HFFc6 (cell line): Measurements from ENCODE around the gene CPEB4. TPM values are rescaled to one million over a fixed set of nuclear protein-coding genes. Genes with fewer than 3 reads are reported as not detected.

Experiments used
- DNase-seq: peaks from one replicate; pipeline ENCODE4 v3.0.0-alpha.2; 2018
- H3K27ac Mint-ChIP-seq: 2 replicates; pipeline ENCODE4 v1.8.0; 2020; ENCODE audit warnings: mild to moderate bottlenecking, mixed read lengths
- H3K27me3 Mint-ChIP-seq: 2 replicates; pipeline ENCODE4 v1.8.0; 2021; ENCODE audit warnings: mild to moderate bottlenecking, moderate library complexity, mixed read lengths; ENCODE audit not compliant: insufficient read depth
- H3K36me3 Mint-ChIP-seq: 2 replicates; pipeline ENCODE4 v1.8.0; 2021; ENCODE audit warnings: low read depth, mixed read lengths
- H3K4me1 Mint-ChIP-seq: 2 replicates; pipeline ENCODE4 v1.8.0; 2020; ENCODE audit warnings: low read depth, mixed read lengths
- H3K4me3 Mint-ChIP-seq: 2 replicates; pipeline ENCODE4 v1.8.0; 2020; ENCODE audit warnings: mild to moderate bottlenecking, moderate library complexity, mixed read lengths
- H3K9me3 Mint-ChIP-seq: 2 replicates; pipeline ENCODE4 v1.8.0; 2020; ENCODE audit warnings: mild to moderate bottlenecking, mixed read lengths
- CTCF ChIP-seq: fragments of 200-600 bp; sonication (generic); IDR thresholded peaks from 2 replicates; pipeline ENCODE4 v1.5.0; 2021; ENCODE audit warnings: antibody characterized with exemption, mild to moderate bottlenecking
- total RNA-seq, 6 experiments: library from RNA; stranded (reverse); fragmentation: NEBNext Ultra II Directional; extraction: Animal tissue kit (Norgen Biotek cat#: 25700); gene quantifications; 2 replicates in 1 of 6; 3 replicates in 5 of 6; pipeline ENCODE4 v1.2.3, GENCODE V29; 2021

CPEB4 gene
- total RNA-seq, 6 experiments from 2014 or later: 19.5 to 25.9 (median 22.3) TPM

DNA sequence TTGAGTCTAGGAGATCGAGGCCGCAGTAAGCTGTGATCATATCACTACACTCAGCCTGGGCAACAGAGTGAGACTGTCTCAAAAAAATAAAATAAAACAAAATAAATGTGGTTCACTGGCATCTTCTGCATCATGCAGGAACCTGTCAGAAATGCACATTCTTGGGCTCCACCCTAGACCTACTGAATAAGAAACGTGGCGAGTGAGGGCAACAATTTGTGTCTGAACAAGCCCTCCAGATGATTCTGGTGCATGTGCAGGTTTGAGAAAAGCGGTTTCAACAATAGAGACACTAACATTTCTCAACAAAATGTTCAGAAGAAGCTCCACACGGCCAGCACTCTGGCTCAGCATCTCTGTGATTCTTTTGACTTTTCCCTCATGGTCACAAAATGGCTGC is 42.8 kb upstream of the CPEB4 start:
- Mint-ChIP-seq H3K4me3 (no peak overlapping the region), H3K27me3 (peaks cover 10% of the 10 kb centered on the region), H3K27ac (no peak overlapping the region), H3K36me3 (peaks cover 9% of the 10 kb centered on the region; the same call in 1 of the 2 replicates), H3K4me1 (no peaks in the 10 kb centered on the region), H3K9me3 (peaks cover 19% of the 10 kb centered on the region)
- DNase-seq: no peak
- TF ChIP-seq CTCF: no peak

- TF ChIP-seq CTCF: no peak
- Mint-ChIP-seq H3K27ac (no peak overlapping the region), H3K9me3 (peaks cover 19% of the 10 kb centered on the region), H3K4me3 (no peak overlapping the region), H3K27me3 (peaks cover 15% of the 10 kb centered on the region), H3K4me1 (no peaks in the 10 kb centered on the region), H3K36me3 (peaks cover 9% of the 10 kb centered on the region; the same call in 1 of the 2 replicates)
- DNase-seq: no peak
These were observed 41.1 kb upstream of the CPEB4 start for GRCh38 chr5:173846929-173847501.

- Mint-ChIP-seq H3K9me3 (peaks cover 19% of the 10 kb centered on the region), H3K36me3 (peaks cover 9% of the 10 kb centered on the region), H3K4me3 (no peak overlapping the region), H3K27me3 (peaks cover 14% of the 10 kb centered on the region), H3K27ac (no peak overlapping the region), H3K4me1 (peaks cover 5% of the 10 kb centered on the region)
- DNase-seq: no peak
- TF ChIP-seq CTCF: no peak
These were observed 39.1 kb upstream of the CPEB4 start for GRCh38 chr5:173848986-173849596.

- peaks cover 11% of the 10 kb centered on the region for H3K4me1 Mint-ChIP-seq
- no peak overlapping the region for H3K27ac Mint-ChIP-seq
- peaks cover 15% of the 10 kb centered on the region for H3K27me3 Mint-ChIP-seq
- TF ChIP-seq CTCF: no peak
- peaks cover 19% of the 10 kb centered on the region for H3K9me3 Mint-ChIP-seq
- H3K4me3 Mint-ChIP-seq: no peak overlapping the region
- H3K36me3 Mint-ChIP-seq: peaks cover 9% of the 10 kb centered on the region
- DNase-seq: no peak
These were observed 38.2 kb upstream of the CPEB4 start for GRCh38 chr5:173849908-173850307.

DNA sequence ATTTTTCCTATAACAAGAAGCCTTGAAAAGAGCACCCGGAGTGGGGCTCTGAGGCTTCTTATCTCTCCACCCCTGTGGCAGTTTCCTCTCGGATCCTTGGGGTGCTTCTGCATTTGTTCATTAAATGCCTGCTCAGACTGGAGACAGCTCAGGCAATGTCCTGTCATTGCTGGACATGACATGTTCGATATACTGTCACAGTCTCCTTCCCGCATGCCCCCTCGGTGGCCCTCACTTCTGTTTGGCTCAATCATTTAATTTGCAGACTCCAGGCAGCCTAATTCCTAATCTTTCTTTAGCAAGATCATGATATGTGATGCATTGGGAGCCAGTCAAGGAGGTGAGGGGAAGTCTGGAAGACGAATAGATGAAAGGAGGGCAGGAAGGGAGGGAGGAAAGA is 37.5 kb upstream of the CPEB4 start:
- no peak for TF ChIP-seq CTCF
- Mint-ChIP-seq H3K27me3 (peaks cover 14% of the 10 kb centered on the region), H3K4me1 (peaks cover 18% of the 10 kb centered on the region), H3K27ac (no peak overlapping the region), H3K4me3 (no peak overlapping the region), H3K36me3 (peaks cover 9% of the 10 kb centered on the region), H3K9me3 (peaks cover 19% of the 10 kb centered on the region)
- DNase-seq: no peak
